ENCODE measurements around the gene POLR1F. TPM values are rescaled to one million over a fixed set of nuclear protein-coding genes. Genes with fewer than 3 reads are reported as not detected.

The POLR1F gene
- total RNA-seq, 4 donors from 2014 or later: 12.7 to 17.2 (median 15.4) TPM

DNA sequence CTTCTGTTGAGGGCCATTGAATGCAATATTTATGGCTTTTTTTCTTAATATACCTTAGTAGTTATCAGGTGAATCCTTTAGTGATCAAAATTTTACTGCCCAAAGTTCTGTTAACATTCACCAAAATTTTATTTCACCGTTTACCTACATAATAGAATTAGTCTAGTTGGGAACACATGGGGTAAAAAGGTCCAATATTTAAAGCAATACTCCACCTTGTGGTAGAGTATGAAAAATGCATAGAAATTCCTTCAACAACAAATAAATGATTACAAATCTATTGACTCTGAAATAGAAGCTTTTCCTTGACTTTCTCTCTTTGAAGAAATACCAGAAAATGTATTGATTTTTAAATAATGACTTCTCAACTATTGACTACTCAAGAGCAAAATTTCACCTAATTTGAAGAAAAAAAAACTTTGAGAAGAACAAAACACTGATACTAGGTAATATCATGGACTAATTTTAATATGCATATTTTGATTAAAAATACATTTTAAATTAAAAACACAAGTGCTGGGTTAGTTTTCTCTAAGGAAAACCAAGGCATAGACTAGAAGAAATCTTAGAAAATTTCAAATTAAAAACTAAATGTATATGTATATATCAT lies 43.3 kb downstream of the POLR1F start:
- no peak for TF ChIP-seq POLR2A (IDR thresholded peaks at IDR 0.05)
- TF ChIP-seq, protein P1, sequence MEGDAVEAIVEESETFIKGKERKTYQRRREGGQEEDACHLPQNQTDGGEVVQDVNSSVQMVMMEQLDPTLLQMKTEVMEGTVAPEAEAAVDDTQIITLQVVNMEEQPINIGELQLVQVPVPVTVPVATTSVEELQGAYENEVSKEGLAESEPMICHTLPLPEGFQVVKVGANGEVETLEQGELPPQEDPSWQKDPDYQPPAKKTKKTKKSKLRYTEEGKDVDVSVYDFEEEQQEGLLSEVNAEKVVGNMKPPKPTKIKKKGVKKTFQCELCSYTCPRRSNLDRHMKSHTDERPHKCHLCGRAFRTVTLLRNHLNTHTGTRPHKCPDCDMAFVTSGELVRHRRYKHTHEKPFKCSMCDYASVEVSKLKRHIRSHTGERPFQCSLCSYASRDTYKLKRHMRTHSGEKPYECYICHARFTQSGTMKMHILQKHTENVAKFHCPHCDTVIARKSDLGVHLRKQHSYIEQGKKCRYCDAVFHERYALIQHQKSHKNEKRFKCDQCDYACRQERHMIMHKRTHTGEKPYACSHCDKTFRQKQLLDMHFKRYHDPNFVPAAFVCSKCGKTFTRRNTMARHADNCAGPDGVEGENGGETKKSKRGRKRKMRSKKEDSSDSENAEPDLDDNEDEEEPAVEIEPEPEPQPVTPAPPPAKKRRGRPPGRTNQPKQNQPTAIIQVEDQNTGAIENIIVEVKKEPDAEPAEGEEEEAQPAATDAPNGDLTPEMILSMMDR (IDR thresholded peaks at IDR 0.05): peak in 3 of 6 experiments; percentile 42 to 52 (median 45)
- Histone ChIP-seq H3K27ac (no peak overlapping the region), H3K4me3 (replicated peaks in 1 of 3) (no peak overlapping the region), H3K4me1 (no peaks in the 10 kb centered on the region), H3K9me3 (no peaks in the 10 kb centered on the region), H3K27me3 (no peaks in the 10 kb centered on the region), H3K36me3 (no peaks in the 10 kb centered on the region)
- WGBS, 2 donors: 11 to 13% methylated on average over 1 of the region's 1 CpG
- intact Hi-C loops (cut with DNase I): no loop called here
- DNase-seq: no peak

DNA sequence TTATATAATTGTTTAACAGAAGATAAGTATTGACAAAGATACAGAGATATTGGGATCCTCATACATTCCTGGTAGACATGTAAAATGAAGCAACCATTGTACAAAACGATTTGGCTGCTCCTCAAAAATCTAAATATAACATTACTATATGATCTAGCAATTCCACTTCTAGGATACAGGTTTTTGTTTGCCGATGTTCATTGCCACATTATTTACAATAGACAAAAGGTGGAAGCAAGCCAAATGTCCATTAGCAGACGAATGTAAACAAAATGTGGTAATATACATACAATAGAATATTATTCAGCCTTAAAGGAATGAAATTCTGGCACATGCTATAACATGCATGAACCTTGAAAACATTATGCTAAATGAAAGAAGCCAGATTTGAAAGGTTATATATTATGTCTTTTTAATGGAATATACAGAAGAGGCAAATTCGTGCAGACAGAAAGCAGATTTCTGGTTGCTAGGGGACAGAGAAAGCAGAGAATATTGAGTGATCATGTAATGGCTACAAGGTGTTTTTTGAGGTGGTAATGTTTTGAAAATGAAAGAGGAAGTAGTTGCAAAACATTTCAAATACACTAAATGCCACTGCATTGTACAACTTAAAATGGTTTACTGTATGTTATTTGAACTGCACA lies 44.9 kb downstream of the POLR1F start:
- Histone ChIP-seq H3K27me3 (no peaks in the 10 kb centered on the region), H3K4me3 (replicated peaks in 1 of 3) (no peak overlapping the region), H3K9me3 (no peaks in the 10 kb centered on the region), H3K4me1 (no peaks in the 10 kb centered on the region), H3K36me3 (no peaks in the 10 kb centered on the region), H3K27ac (no peak overlapping the region)
- TF ChIP-seq, protein P1 (IDR thresholded peaks at IDR 0.05): no peak
- no peak for TF ChIP-seq POLR2A (IDR thresholded peaks at IDR 0.05)
- DNase-seq: no peak
- intact Hi-C loops (cut with DNase I): no loop called here
- WGBS, 2 donors: 50 to 56% methylated on average over 4 of the region's 4 CpGs

DNA sequence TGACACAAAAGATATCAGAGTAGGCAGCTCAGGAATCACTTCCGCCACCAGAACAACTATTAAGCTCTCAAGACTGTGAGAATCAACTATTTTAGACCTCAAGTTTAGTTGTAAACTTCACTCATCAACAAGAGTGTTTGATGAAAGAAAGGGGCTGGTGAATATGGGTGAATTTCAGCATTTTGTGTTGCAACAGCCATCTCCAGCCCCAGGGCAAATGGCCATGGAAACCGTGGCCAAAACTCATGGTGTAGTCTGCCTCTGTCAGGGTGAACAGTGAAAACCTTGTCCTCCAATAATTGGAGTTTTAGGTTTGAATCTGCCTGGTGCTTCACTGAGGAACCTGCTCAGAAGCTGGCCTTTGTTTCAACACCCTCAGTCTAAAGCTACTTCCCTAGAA lies 60.0 kb downstream of the POLR1F start:
- WGBS, 2 donors: 61 to 75% methylated on average over 2 of the region's 2 CpGs
- no peak overlapping the region for H3K27ac ChIP-seq
- TF ChIP-seq, protein P1 (IDR thresholded peaks at IDR 0.05): no peak
- no peak for TF ChIP-seq POLR2A (IDR thresholded peaks at IDR 0.05)
- H3K36me3 ChIP-seq: no peaks in the 10 kb centered on the region
- no peaks in the 10 kb centered on the region for H3K27me3 ChIP-seq
- no peak overlapping the region for H3K4me3 ChIP-seq (replicated peaks in 1 of 3)
- intact Hi-C loops (cut with DNase I): no loop called here
- no peaks in the 10 kb centered on the region for H3K9me3 ChIP-seq
- H3K4me1 ChIP-seq: no peaks in the 10 kb centered on the region
- no peak for DNase-seq

Small RNA genes lying within 50 kb of the gene (microRNA-seq; reads per million reads assigned to microRNA genes)
- gene MIR3146: not detected

Small RNA genes lying within 50 kb of the gene (small RNA-seq; reads per million reads assigned to genes)
- not detected for gene MIR3146

Other genes starting within 250 kb of the POLR1F start
- not detected for gene TMEM196, start 64.6 kb upstream of the POLR1F start, total RNA-seq

All from thyroid gland (tissue), 4 donors.